ENCODE data around the gene AJAP1. TPM values are rescaled to one million over a fixed set of nuclear protein-coding genes. Genes with fewer than 3 reads are reported as not detected.

Gene AJAP1
- total and polyA plus RNA-seq, 2 donors, result 0.98 to 1.2 TPM

GRCh38 chr1:4786055-4786454, 131.6 kb downstream of the AJAP1 start:
- no peak overlapping the region for H3K4me3 ChIP-seq (ENCODE audit: low read depth, low read length)
- 78% methylated on average over 8 of the region's 8 CpGs for WGBS
- H3K27ac ChIP-seq (ENCODE audit: low read depth), result no peak overlapping the region
- no peaks in the 10 kb centered on the region for H3K36me3 ChIP-seq (ENCODE audit: insufficient read depth)
- no peaks in the 10 kb centered on the region for H3K4me1 ChIP-seq (ENCODE audit: insufficient read depth)
- no peak for DNase-seq (ENCODE audit: extremely low spot score)

DNA sequence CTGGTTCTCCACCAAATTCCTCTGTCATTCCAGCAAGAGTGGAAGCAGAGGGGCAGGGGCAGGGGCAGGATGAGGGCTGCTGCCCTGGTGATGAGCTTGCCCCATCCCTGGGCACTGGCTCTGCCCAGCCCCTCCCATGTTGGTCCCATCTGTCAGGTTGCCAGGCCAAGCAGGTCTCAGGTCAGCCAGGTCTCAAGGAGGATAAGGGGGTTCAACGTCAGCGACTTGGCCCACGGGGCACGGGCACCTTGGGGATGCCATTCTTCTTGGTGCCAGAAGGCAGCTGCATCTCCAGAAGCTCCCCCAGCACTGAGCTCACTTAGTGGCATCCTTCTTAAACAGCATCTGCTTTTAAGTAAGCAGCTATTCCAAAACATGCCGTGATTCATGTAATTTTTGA, 133.1 kb downstream of the AJAP1 start:
- WGBS, result 67% methylated on average over 5 of the region's 5 CpGs
- no peak overlapping the region for H3K4me3 ChIP-seq (ENCODE audit: low read depth, low read length)
- H3K4me1 ChIP-seq (ENCODE audit: insufficient read depth), result no peaks in the 10 kb centered on the region
- DNase-seq (ENCODE audit: extremely low spot score), result no peak
- H3K36me3 ChIP-seq (ENCODE audit: insufficient read depth), result no peaks in the 10 kb centered on the region
- no peak overlapping the region for H3K27ac ChIP-seq (ENCODE audit: low read depth)

GRCh38 chr1:4792565-4792964, 138.2 kb downstream of the AJAP1 start:
- Histone ChIP-seq H3K4me1 (ENCODE audit: insufficient read depth) (no peaks in the 10 kb centered on the region), H3K4me3 (ENCODE audit: low read depth, low read length) (no peak overlapping the region), H3K27ac (ENCODE audit: low read depth) (no peak overlapping the region), H3K36me3 (ENCODE audit: insufficient read depth) (no peaks in the 10 kb centered on the region)
- WGBS, result 37% methylated on average over 4 of the region's 4 CpGs
- DNase-seq (ENCODE audit: extremely low spot score), result no peak

- H3K36me3 ChIP-seq (ENCODE audit: insufficient read depth), result no peaks in the 10 kb centered on the region
- DNase-seq (ENCODE audit: extremely low spot score), result no peak
- 85% methylated on average over 6 of the region's 6 CpGs for WGBS
- no peaks in the 10 kb centered on the region for H3K4me1 ChIP-seq (ENCODE audit: insufficient read depth)
- H3K4me3 ChIP-seq (ENCODE audit: low read depth, low read length), result no peak overlapping the region
- H3K27ac ChIP-seq (ENCODE audit: low read depth), result no peak overlapping the region
Observed at GRCh38 chr1:4794020-4794780, 139.8 kb downstream of the AJAP1 start.

- Histone ChIP-seq H3K36me3 (ENCODE audit: insufficient read depth) (no peaks in the 10 kb centered on the region), H3K4me1 (ENCODE audit: insufficient read depth) (no peaks in the 10 kb centered on the region), H3K27ac (ENCODE audit: low read depth) (no peak overlapping the region), H3K4me3 (ENCODE audit: low read depth, low read length) (no peak overlapping the region)
- DNase-seq (ENCODE audit: extremely low spot score), result no peak
- WGBS, result 62% methylated on average over 11 of the region's 11 CpGs
Observed at GRCh38 chr1:4796161-4797015, 142.0 kb downstream of the AJAP1 start.

DNA sequence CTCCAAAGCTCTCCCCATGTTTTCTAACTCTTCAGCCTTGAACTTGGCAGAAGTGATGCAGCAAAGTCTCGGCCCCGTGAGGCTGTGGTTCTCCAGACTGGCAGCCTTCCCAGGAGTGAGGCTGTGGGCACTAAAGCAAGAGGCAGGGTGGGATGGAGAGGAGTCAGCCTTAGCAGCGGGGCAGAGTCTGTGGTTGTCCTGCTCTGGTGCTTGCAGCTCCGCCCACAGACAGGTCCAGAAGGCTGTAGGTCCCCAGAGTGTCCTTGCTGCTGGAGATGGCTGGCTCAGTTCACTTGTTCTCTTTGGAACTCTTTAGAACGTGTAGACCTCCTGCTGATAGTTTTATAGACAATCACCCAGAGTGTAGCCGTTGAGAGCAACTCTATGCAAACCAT, 142.6 kb downstream of the AJAP1 start:
- Histone ChIP-seq H3K4me1 (ENCODE audit: insufficient read depth) (no peaks in the 10 kb centered on the region), H3K36me3 (ENCODE audit: insufficient read depth) (no peaks in the 10 kb centered on the region), H3K4me3 (ENCODE audit: low read depth, low read length) (no peak overlapping the region), H3K27ac (ENCODE audit: low read depth) (no peak overlapping the region)
- no peak for DNase-seq (ENCODE audit: extremely low spot score)
- 68% methylated on average over 6 of the region's 6 CpGs for WGBS

DNA sequence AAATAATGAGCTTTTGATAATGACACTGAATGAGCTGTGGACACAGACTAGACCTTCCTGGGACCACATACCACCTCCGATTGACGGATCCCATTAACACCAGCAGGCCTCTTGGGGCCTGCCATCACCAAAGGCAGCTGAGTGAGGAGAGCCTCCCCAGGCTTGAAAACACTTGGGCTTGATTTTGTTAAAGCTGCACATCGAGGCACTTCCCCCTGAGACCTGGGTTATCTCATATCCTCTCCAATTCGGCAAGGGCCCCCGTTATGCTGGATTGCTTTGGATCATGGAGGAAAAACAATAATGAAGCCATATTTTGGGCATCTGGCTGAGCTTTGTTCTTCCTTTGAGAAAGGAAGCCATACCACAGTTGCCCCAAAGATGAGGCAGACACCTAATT, 143.0 kb downstream of the AJAP1 start:
- no peak for DNase-seq (ENCODE audit: extremely low spot score)
- WGBS, result 83% methylated on average over 5 of the region's 5 CpGs
- H3K4me1 ChIP-seq (ENCODE audit: insufficient read depth), result no peaks in the 10 kb centered on the region
- no peaks in the 10 kb centered on the region for H3K36me3 ChIP-seq (ENCODE audit: insufficient read depth)
- no peak overlapping the region for H3K4me3 ChIP-seq (ENCODE audit: low read depth, low read length)
- H3K27ac ChIP-seq (ENCODE audit: low read depth), result no peak overlapping the region

DNA sequence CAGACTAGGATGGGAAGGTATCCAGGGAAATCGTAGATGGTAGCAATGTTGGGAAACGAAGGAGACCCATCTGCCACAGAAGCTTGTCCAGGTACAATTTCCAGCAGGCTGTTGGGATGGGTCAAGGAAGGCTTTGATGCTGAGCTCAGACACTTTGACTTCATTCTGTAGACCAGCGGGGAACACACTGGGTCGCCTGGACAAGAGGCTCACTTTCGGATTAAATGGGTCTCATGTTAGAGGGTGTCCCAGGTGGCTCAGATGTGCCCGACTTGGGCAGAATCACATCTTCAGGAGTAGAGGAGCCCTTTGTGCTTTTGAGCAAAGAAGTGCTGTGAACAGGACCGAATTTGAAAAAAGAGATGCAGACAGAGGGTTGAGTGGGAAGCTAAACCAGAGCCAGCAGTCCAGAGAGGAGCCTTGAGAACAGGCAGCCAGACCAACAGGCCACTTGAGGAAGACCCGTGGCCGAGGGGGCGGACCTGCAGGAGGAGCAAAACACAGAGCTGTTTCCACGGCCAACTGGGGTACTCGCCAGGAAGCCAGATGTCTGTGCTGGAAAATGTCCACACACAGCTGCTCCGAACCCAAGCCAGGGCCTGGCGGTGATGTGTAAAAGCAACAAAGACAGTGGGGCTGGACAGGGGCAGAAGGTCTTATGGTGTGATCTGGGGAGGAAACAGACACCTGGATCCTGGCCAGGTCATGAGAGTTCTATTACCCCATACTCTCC, 146.9 kb downstream of the AJAP1 start:
- H3K4me1 ChIP-seq (ENCODE audit: insufficient read depth), result no peaks in the 10 kb centered on the region
- H3K27ac ChIP-seq (ENCODE audit: low read depth), result no peak overlapping the region
- no peak overlapping the region for H3K4me3 ChIP-seq (ENCODE audit: low read depth, low read length)
- no peak for DNase-seq (ENCODE audit: extremely low spot score)
- no peaks in the 10 kb centered on the region for H3K36me3 ChIP-seq (ENCODE audit: insufficient read depth)
- WGBS, result 51% methylated on average over 14 of the region's 14 CpGs

- Histone ChIP-seq H3K27ac (ENCODE audit: low read depth) (no peak overlapping the region), H3K4me3 (ENCODE audit: low read depth, low read length) (no peak overlapping the region), H3K4me1 (ENCODE audit: insufficient read depth) (no peaks in the 10 kb centered on the region), H3K36me3 (ENCODE audit: insufficient read depth) (no peaks in the 10 kb centered on the region)
- 59% methylated on average over 6 of the region's 6 CpGs for WGBS
- no peak for DNase-seq (ENCODE audit: extremely low spot score)
Observed at GRCh38 chr1:4802024-4802423, 147.6 kb downstream of the AJAP1 start.

GRCh38 chr1:4803335-4803734, 148.9 kb downstream of the AJAP1 start:
- no peak for DNase-seq (ENCODE audit: extremely low spot score)
- no peaks in the 10 kb centered on the region for H3K36me3 ChIP-seq (ENCODE audit: insufficient read depth)
- no peaks in the 10 kb centered on the region for H3K4me1 ChIP-seq (ENCODE audit: insufficient read depth)
- no peak overlapping the region for H3K27ac ChIP-seq (ENCODE audit: low read depth)
- no peak overlapping the region for H3K4me3 ChIP-seq (ENCODE audit: low read depth, low read length)

GRCh38 chr1:4805987-4806386, 151.6 kb downstream of the AJAP1 start:
- H3K27ac ChIP-seq (ENCODE audit: low read depth), result no peak overlapping the region
- WGBS, result 68% methylated on average over 2 of the region's 2 CpGs
- H3K4me1 ChIP-seq (ENCODE audit: insufficient read depth), result no peaks in the 10 kb centered on the region
- H3K4me3 ChIP-seq (ENCODE audit: low read depth, low read length), result no peak overlapping the region
- H3K36me3 ChIP-seq (ENCODE audit: insufficient read depth), result no peaks in the 10 kb centered on the region
- no peak for DNase-seq (ENCODE audit: extremely low spot score)

DNA sequence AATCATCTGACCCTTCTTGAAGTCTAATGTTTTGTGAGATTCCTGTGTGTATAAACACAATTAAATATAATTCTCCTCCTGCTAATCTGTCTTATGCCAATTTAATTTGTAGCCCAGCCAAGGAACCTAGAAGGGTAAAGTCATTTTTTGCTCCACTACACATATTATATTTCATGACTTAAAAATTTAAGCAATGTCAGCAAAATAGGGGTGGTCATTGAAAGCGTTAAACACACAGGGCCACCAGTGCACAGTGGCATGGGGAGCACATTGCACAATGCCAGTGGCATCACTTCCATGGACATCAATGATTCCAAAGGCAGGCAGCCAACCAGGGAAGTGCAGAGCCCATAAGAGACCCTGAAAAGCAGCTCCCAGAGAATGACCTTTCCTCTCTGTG, 166.1 kb downstream of the AJAP1 start:
- WGBS, result 94% methylated on average over 1 of the region's 1 CpG
- no peak for DNase-seq (ENCODE audit: extremely low spot score)

GRCh38 chr1:4825800-4826450, 171.5 kb downstream of the AJAP1 start:
- H3K4me3 ChIP-seq (ENCODE audit: low read depth, low read length), result no peak overlapping the region
- no peaks in the 10 kb centered on the region for H3K4me1 ChIP-seq (ENCODE audit: insufficient read depth)
- no peak for DNase-seq (ENCODE audit: extremely low spot score)
- H3K36me3 ChIP-seq (ENCODE audit: insufficient read depth), result no peaks in the 10 kb centered on the region
- H3K27ac ChIP-seq (ENCODE audit: low read depth), result no peak overlapping the region
- 53% methylated on average over 5 of the region's 5 CpGs for WGBS

More for the DNA sequence above, 166.1 kb downstream of the AJAP1 start:
- H3K4me3 ChIP-seq (ENCODE audit: low read depth, low read length), result no peak overlapping the region
- no peaks in the 10 kb centered on the region for H3K4me1 ChIP-seq (ENCODE audit: insufficient read depth)
- H3K36me3 ChIP-seq (ENCODE audit: insufficient read depth), result no peaks in the 10 kb centered on the region
- no peak overlapping the region for H3K27ac ChIP-seq (ENCODE audit: low read depth)

All from urinary bladder (tissue), 4 donors.